Panc1 (cell line): ENCODE results near the gene PAX2. TPM values are rescaled to one million over a fixed set of nuclear protein-coding genes. Genes with fewer than 3 reads are reported as not detected.
A peak's percentile ranks its signal among the peaks of the same experiment; 100 is the strongest.

Experiments used
- ATAC-seq: fragments of 200-7000 bp; cut with Tn5 transposase; 2 replicates; pipeline ENCODE4 v1.9.1; 2020; ENCODE audit warnings: mild to moderate bottlenecking, moderate library complexity
- BruUV-seq: library from RNA; stranded (reverse); fragments of 400-500 nt; replicated peaks from 2 replicates; lab custom pipeline; 2021; lab: Mats Ljungman, UMichigan
- CTCF ChIA-PET: fragments of 300-600 bp; sonication (Branson Sonifier 250); formaldehyde crosslinking; loops from one replicate; lab custom pipeline; 2022; ENCODE audit warnings: antibody characterized with exemption; lab: Charles Lee
- POLR2A ChIA-PET: fragments of 300-600 bp; sonication (Branson Sonifier 250); formaldehyde crosslinking; loops from one replicate; lab custom pipeline; 2022; ENCODE audit warnings: antibody characterized with exemption; lab: Charles Lee
- DNase-seq: peaks from one replicate; pipeline ENCODE4 v3.0.0-alpha.2; 2010; ENCODE audit warnings: low read depth, low spot score
- H3K27ac ChIP-seq: 2 replicates; pipeline ENCODE4 v1.5.1; 2011; ENCODE audit warnings: mild to moderate bottlenecking, low read length, inconsistent platforms
- H3K27me3 ChIP-seq: fragments of 200-500 bp; sonication (Bioruptor generic); 2 replicates; pipeline ENCODE4 v1.6.0; 2014; ENCODE audit warnings: low read length, inconsistent platforms; ENCODE audit not compliant: control insufficient read depth, insufficient read depth
- H3K36me3 ChIP-seq: fragments of 200-500 bp; sonication (Bioruptor generic); 2 replicates; pipeline ENCODE4 v1.5.1; 2014; ENCODE audit warnings: inconsistent platforms, mild to moderate bottlenecking, low read length, moderate library complexity; ENCODE audit not compliant: control insufficient read depth, insufficient read depth
- H3K4me1 ChIP-seq: 2 replicates; pipeline ENCODE4 v1.5.1; 2011; ENCODE audit warnings: inconsistent platforms, mild to moderate bottlenecking, low read length, moderate library complexity; ENCODE audit not compliant: control insufficient read depth, insufficient read depth
- H3K4me3 ChIP-seq, 2 experiments: 2 replicates each; pipeline ENCODE4 v1.5.1; 2011 to 2012; ENCODE audit warnings: low read depth in 2 of 2, low read length in 2 of 2, mild to moderate bottlenecking in 2 of 2, inconsistent platforms in 1 of 2, moderate library complexity in 1 of 2
- H3K9me3 ChIP-seq: fragments of 200-500 bp; sonication (Bioruptor generic); 2 replicates; pipeline ENCODE4 v1.5.1; 2014; ENCODE audit warnings: low read depth, mild to moderate bottlenecking, inconsistent platforms, low read length, moderate library complexity; ENCODE audit not compliant: control insufficient read depth, insufficient read depth
- CTCF ChIP-seq: fragments of 450-650 bp; IDR thresholded peaks from 2 replicates; pipeline ENCODE4 v1.5.1; 2017; ENCODE audit warnings: mild to moderate bottlenecking
- POLR2AphosphoS5 ChIP-seq: IDR thresholded peaks from 2 replicates; pipeline ENCODE4 v1.6.1; 2012; ENCODE audit warnings: mild to moderate bottlenecking, low read depth, low read length, moderate library complexity
- SIN3A ChIP-seq: IDR thresholded peaks from 2 replicates; pipeline ENCODE4 v1.6.1; 2012; ENCODE audit warnings: low read depth, mild to moderate bottlenecking, low read length, moderate library complexity, borderline replicate concordance; ENCODE audit not compliant: insufficient read depth
- TCF7L2 ChIP-seq: IDR thresholded peaks from 2 replicates; pipeline ENCODE4 v1.6.1; 2011; ENCODE audit warnings: mild to moderate bottlenecking, low read depth, low read length, inconsistent platforms
- in situ Hi-C: cut with HindIII; loops from 2 replicates; pipeline ENCODE4 v1.10.0; 2016; ENCODE audit warnings: low sequenced_read_pairs, low pct_unique_long_range_greater_than_20kb
- intact Hi-C: fragments of 100-400 bp; cut with micrococcal nuclease; formaldehyde crosslinking; loops from one replicate; pipeline ENCODE4 v1.10.0; 2022; ENCODE audit not compliant: unreplicated experiment
- total RNA-seq: library from RNA; stranded (reverse); gene quantifications from one replicate; pipeline ENCODE4 v1.2.1, GENCODE V29; 2021; ENCODE audit not compliant: unreplicated experiment
- TF ChIP-seq, protein P1 (sequence below), 2 experiments: IDR thresholded peaks; 2 replicates each; pipeline ENCODE4 v1.6.1; 2011 to 2012; ENCODE audit warnings: low read depth in 2 of 2, control low read depth in 1 of 2, low read length in 1 of 2, mild to moderate bottlenecking in 1 of 2, moderate library complexity in 1 of 2; ENCODE audit not compliant: insufficient read depth in 1 of 2

The PAX2 gene
- total RNA-seq, 1 experiment from 2014 or later: 72.3 TPM

DNA sequence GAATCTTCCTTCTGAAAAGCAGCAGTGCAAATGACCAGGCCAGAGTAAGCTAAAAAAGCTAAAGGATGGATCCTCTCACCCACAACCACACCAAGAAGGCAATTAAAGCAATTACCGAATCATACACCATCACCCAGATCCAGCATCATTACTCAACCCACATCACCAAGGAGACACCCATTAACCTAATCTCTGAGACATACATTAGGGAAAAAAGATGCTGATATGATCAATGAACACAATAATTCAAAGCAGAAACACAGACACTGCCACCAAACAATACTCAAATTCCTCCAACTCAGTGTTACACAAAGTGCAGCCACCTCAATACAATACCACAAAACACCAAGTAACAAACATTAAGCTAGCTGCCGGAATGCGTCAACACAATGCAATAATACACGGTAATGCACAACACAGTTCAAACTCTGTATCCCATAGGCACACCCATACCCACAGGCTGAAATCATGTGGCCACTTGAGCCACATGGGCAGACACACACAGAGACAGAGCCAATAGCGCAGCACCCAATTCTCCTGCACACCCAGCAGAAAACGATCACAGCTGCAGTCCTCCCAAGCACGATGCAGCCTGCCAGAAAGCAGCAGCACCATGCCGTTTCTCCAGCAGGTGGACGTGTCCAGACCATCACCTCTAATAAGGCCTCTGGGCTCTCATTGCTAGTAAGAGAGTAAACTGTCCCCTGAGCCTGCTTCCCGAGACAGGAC, 21.5 kb downstream of the PAX2 start:
- intact Hi-C loops: no loop called here

DNA sequence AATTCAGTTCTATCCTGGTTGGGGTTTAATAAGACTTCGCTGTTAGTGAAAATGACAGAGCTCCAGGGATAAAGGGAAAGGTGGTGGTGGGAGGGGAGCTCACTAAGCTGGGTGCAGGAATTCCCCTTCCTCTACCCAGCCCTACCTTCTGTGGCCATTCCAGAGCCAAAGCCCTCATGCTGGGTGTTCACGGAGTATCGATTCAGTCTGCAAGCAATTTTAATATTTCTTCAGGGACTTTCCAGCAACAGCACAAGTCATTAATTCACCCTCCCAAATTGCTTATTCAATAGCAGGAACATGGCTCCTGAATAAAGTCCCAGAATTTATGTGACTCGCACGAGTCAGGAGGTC, 22.0 kb downstream of the PAX2 start:
- ChIA-PET POLR2A (no interaction called here), CTCF (no interaction called here)
- DNase-seq (no peak), ATAC-seq (no peak; the same call in 1 of the 2 replicates)
- TF ChIP-seq, protein P1, sequence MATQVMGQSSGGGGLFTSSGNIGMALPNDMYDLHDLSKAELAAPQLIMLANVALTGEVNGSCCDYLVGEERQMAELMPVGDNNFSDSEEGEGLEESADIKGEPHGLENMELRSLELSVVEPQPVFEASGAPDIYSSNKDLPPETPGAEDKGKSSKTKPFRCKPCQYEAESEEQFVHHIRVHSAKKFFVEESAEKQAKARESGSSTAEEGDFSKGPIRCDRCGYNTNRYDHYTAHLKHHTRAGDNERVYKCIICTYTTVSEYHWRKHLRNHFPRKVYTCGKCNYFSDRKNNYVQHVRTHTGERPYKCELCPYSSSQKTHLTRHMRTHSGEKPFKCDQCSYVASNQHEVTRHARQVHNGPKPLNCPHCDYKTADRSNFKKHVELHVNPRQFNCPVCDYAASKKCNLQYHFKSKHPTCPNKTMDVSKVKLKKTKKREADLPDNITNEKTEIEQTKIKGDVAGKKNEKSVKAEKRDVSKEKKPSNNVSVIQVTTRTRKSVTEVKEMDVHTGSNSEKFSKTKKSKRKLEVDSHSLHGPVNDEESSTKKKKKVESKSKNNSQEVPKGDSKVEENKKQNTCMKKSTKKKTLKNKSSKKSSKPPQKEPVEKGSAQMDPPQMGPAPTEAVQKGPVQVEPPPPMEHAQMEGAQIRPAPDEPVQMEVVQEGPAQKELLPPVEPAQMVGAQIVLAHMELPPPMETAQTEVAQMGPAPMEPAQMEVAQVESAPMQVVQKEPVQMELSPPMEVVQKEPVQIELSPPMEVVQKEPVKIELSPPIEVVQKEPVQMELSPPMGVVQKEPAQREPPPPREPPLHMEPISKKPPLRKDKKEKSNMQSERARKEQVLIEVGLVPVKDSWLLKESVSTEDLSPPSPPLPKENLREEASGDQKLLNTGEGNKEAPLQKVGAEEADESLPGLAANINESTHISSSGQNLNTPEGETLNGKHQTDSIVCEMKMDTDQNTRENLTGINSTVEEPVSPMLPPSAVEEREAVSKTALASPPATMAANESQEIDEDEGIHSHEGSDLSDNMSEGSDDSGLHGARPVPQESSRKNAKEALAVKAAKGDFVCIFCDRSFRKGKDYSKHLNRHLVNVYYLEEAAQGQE (IDR thresholded peaks at IDR 0.05; ENCODE audit: insufficient read depth in 1 of 2, low read depth in 2 of 2, low read length in 1 of 2): no peak
- TF ChIP-seq CTCF (no peak), SIN3A (no peak), TCF7L2 (no peak)
- Histone ChIP-seq H3K4me3 (no peak overlapping the region), H3K27me3 (no peaks in the 10 kb centered on the region), H3K36me3 (no peaks in the 10 kb centered on the region), H3K9me3 (no peaks in the 10 kb centered on the region), H3K27ac (no peak overlapping the region), H3K4me1 (peaks cover 6% of the 10 kb centered on the region)
- in situ Hi-C loops: no loop called here
- BruUV-seq: no TSS peak
- intact Hi-C loops: no loop called here

More for the DNA sequence above, 21.5 kb downstream of the PAX2 start:
- Histone ChIP-seq H3K27me3 (no peaks in the 10 kb centered on the region), H3K27ac (no peak overlapping the region), H3K36me3 (no peaks in the 10 kb centered on the region), H3K4me3 (no peak overlapping the region), H3K4me1 (peaks cover 6% of the 10 kb centered on the region), H3K9me3 (no peaks in the 10 kb centered on the region)
- no TSS peak for BruUV-seq
- in situ Hi-C loops: no loop called here
- DNase-seq: no peak
- ChIA-PET POLR2A (no interaction called here), CTCF (interaction anchor here (0.8 kb wide), 1 partner anchor 112 kb away, joined by 3 read pairs; no protein-coding TSS in a partner anchor)
- peak; percentile 78 for ATAC-seq
- no peak for TF ChIP-seq POLR2AphosphoS5
- TF ChIP-seq, protein P1 (IDR thresholded peaks at IDR 0.05; ENCODE audit: insufficient read depth in 1 of 2, low read depth in 2 of 2, low read length in 1 of 2): no peak
- TF ChIP-seq SIN3A: no peak
- TF ChIP-seq CTCF: no peak
- TF ChIP-seq TCF7L2: no peak
